Measurements from ENCODE around the gene MMP11.
A peak's percentile ranks its signal among the peaks of the same experiment; 100 is the strongest.

Gene MMP11

GRCh38 chr22:23745791-23746190 is 26.9 kb upstream of the MMP11 start:
- Histone ChIP-seq H3K9me2 (replicated peaks; ENCODE audit: control insufficient read depth, low read length) (no peaks in the 10 kb centered on the region), H3K4me3 (ENCODE audit: low read length) (no peak overlapping the region), H3F3A (ENCODE audit: control insufficient read depth, insufficient read depth) (no peaks in the 10 kb centered on the region), H3K4me2 (ENCODE audit: low read length) (no peak overlapping the region), H4K20me1 (ENCODE audit: control insufficient read depth, insufficient read depth, low read depth, low read length) (no peaks in the 10 kb centered on the region), H3K4me1 (ENCODE audit: control insufficient read depth, low read length) (peaks cover 10% of the 10 kb centered on the region), H3K9me3 (ENCODE audit: control insufficient read depth, insufficient read depth, low read length) (no peaks in the 10 kb centered on the region), H3K27me3 (ENCODE audit: control insufficient read depth, low read length) (no peaks in the 10 kb centered on the region), H3K36me3 (ENCODE audit: control insufficient read depth, low read length) (peaks cover 12% of the 10 kb centered on the region), H3K79me2 (ENCODE audit: control insufficient read depth, low read length) (peaks cover 11% of the 10 kb centered on the region), H3K27ac (ENCODE audit: low read depth, low read length) (no peak overlapping the region)
- TF ChIP-seq CTCF (IDR thresholded peaks at IDR 0.05; ENCODE audit: low read depth, low read length, poor library complexity, severe bottlenecking): no peak
- no peak for TF ChIP-seq EZH2phosphoT487 (IDR thresholded peaks at IDR 0.05; ENCODE audit: borderline replicate concordance, low read length)

GRCh38 chr22:23749841-23750301 is 22.8 kb upstream of the MMP11 start:
- no peaks in the 10 kb centered on the region for H4K20me1 ChIP-seq (ENCODE audit: control insufficient read depth, insufficient read depth, low read depth, low read length)
- H3K36me3 ChIP-seq (ENCODE audit: control insufficient read depth, low read length): peaks cover 21% of the 10 kb centered on the region
- peaks cover 41% of the 10 kb centered on the region for H3K4me1 ChIP-seq (ENCODE audit: control insufficient read depth, low read length)
- peaks cover 24% of the 10 kb centered on the region for H3F3A ChIP-seq (ENCODE audit: control insufficient read depth, insufficient read depth)
- peak overlapping the region; percentile 88 for H3K4me2 ChIP-seq (ENCODE audit: low read length)
- H3K4me3 ChIP-seq (ENCODE audit: low read length): peak overlapping the region; percentile 97
- H3K9me3 ChIP-seq (ENCODE audit: control insufficient read depth, insufficient read depth, low read length): no peaks in the 10 kb centered on the region
- TF ChIP-seq EZH2phosphoT487 (IDR thresholded peaks at IDR 0.05; ENCODE audit: borderline replicate concordance, low read length) (no peak), CTCF (IDR thresholded peaks at IDR 0.05; ENCODE audit: low read depth, low read length, poor library complexity, severe bottlenecking) (no peak)
- H3K9me2 ChIP-seq (replicated peaks; ENCODE audit: control insufficient read depth, low read length): no peaks in the 10 kb centered on the region
- H3K27me3 ChIP-seq (ENCODE audit: control insufficient read depth, low read length): no peaks in the 10 kb centered on the region
- H3K79me2 ChIP-seq (ENCODE audit: control insufficient read depth, low read length): peaks cover 23% of the 10 kb centered on the region
- H3K27ac ChIP-seq (ENCODE audit: low read depth, low read length): no peak overlapping the region

DNA sequence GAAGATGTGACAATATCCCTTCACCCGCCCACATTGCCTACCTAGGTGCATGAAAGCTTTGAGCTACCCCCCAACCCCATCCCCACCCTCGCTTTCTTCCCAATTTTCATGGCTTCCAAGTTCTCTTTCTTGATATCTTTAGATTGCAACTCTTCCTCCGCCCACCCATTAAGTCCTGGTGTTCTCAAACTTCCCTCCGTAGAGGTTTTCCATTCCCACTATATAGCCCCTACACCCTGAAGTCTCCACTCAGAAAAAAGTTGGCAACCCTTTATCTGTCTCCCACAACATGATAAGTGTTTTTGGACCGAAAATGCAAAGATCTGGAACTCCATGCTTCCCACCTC is 22.3 kb upstream of the MMP11 start:
- Histone ChIP-seq H3K27me3 (ENCODE audit: control insufficient read depth, low read length) (no peaks in the 10 kb centered on the region), H3K4me3 (ENCODE audit: low read length) (peak overlapping the region; percentile 97), H3K79me2 (ENCODE audit: control insufficient read depth, low read length) (peaks cover 23% of the 10 kb centered on the region), H3K4me2 (ENCODE audit: low read length) (peak overlapping the region; percentile 88), H3K9me2 (replicated peaks; ENCODE audit: control insufficient read depth, low read length) (no peaks in the 10 kb centered on the region), H3K27ac (ENCODE audit: low read depth, low read length) (peak overlapping the region; percentile 5; the same call in 1 of the 2 replicates), H4K20me1 (ENCODE audit: control insufficient read depth, insufficient read depth, low read depth, low read length) (no peaks in the 10 kb centered on the region), H3F3A (ENCODE audit: control insufficient read depth, insufficient read depth) (peaks cover 29% of the 10 kb centered on the region), H3K36me3 (ENCODE audit: control insufficient read depth, low read length) (peaks cover 21% of the 10 kb centered on the region), H3K9me3 (ENCODE audit: control insufficient read depth, insufficient read depth, low read length) (no peaks in the 10 kb centered on the region), H3K4me1 (ENCODE audit: control insufficient read depth, low read length) (peaks cover 46% of the 10 kb centered on the region)
- no peak for TF ChIP-seq EZH2phosphoT487 (IDR thresholded peaks at IDR 0.05; ENCODE audit: borderline replicate concordance, low read length)
- TF ChIP-seq CTCF (IDR thresholded peaks at IDR 0.05; ENCODE audit: low read depth, low read length, poor library complexity, severe bottlenecking): no peak
